Kasumi-1 (cell line): ENCODE measurements around the gene ACTN1.
"Not testable (repeated sequence)": the region's sequence is repeated elsewhere in the genome, so short reads cannot be mapped to it uniquely, and the experiment has no call there.

Experiments used
- DNase-seq, 2 experiments: peaks; one replicate each; lab custom pipeline; 2025; lab: John Stamatoyannopoulos, UW

The ACTN1 gene

DNA sequence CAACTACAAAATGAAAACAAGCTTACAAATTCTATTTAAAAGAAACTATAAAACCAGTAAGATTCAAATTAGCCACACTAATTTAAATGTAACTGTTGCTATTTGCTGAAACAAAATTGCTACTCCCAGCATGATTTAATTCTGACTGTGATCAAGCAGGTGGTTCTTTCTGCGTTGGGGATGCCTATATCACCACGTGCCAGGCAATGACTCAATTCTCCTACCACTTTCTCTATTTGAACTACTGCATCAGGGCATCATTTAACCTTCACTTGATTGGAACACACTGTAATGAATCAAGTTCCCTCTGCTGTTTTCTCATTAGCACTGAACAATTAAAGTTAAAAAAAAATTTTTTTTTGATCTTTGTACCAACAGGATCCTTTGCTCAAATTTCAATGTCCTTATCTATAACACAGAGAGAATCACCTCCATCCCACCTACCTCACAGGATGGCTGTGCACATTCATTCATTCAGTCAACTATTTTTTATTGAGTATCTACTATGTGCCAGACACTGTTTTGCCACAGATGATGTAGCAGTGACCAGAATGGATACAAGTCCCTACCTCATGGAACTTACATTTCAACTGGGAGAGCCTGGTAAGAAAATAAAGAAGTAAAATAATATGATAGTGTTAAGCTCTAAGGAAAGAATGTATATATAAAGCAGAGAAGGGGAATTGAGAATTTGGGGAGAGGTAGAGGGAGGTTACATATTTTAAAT, 8.0 kb upstream of the ACTN1 start:
- DNase-seq: no peak

GRCh38 chr14:68986225-68986624, 7.1 kb upstream of the ACTN1 start:
- no peak for DNase-seq

GRCh38 chr14:68984686-68985085, 5.6 kb upstream of the ACTN1 start:
- DNase-seq: no peak

GRCh38 chr14:68983191-68983590, 4.1 kb upstream of the ACTN1 start:
- no peak for DNase-seq

DNA sequence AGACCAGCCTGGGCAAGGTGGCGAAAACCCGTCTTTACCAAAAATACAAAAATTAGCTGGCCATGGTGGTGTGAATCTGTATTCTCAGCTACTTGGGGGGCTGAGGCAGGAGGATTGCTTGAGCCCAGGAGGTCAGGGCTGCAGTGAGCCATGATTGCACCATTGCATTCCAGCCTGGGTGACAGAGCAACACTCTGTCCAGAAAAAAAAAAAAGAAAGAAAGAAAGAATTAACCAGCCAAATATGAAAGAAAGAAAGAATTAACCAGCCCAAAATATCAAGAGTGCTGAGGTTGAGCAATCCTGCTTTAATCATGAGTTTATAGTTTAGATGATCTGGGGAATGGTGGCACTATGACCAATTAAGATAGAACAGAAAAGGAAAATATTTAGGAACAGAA, 3.5 kb upstream of the ACTN1 start:
- no peak for DNase-seq

DNA sequence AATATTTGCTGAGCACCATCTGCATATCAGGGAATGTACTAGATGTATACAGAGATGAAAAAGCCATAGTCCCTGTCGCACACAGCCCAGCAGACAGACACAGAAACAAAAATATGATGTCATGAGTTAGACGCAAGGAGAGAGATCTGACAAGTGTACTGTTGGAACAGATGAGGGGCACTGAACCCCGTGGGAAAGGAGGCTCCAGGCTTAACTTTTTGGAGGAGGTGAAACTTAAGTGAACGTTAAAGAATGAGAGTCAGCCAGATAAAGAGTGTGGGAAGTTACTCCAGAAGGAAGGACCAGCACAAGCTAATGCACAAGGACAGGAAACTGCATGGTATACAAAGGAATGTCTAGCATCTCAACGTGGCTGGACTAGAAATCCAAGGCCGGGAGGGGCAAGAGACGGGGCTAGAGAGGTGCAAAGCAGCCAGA, 2.5 kb upstream of the ACTN1 start:
- DNase-seq: no peak

GRCh38 chr14:68981139-68981538, 2.0 kb upstream of the ACTN1 start:
- DNase-seq: no peak

- peak in 1 of 2 experiments; percentile 8 for DNase-seq
These were observed 785 bp upstream of the ACTN1 start for GRCh38 chr14:68979722-68980451.

DNA sequence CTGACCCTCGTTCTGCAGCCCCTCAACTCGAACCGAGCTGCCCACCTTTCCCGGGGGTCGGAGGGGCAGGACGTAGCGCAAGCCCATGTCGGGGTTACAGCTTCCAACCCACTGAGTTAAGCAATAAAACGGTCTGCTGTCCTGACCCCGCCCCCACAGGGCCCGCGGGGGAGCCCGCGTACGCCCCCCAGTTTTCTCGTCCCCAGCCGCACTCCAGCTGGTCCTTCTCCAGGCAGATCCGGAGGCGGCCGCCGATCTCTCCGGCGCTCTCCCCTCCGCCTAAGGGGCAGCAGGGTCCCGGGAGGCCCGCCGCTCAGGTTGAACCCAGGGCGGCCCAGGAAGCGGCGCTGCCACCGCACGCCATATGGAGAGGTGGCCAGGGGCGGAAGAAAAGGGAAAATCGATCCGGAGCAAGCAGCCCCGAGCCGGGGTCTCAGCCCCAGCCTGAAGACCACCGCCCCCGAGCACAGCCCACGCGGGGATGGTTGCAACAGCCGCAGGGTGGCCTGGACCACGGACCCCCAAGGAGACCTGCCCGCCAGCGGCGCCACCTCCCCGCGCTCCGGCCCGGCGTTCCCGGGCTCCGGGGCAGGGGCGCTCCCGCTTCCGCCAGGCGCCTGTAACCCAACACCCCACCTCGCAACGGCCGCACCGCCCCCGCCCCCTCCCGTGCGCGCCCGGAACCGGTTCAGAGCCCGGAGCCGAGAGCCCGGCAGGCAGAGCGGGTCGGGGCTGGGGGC, 760 bp downstream of the ACTN1 start:
- peak; percentile 45 to 46 for DNase-seq

DNA sequence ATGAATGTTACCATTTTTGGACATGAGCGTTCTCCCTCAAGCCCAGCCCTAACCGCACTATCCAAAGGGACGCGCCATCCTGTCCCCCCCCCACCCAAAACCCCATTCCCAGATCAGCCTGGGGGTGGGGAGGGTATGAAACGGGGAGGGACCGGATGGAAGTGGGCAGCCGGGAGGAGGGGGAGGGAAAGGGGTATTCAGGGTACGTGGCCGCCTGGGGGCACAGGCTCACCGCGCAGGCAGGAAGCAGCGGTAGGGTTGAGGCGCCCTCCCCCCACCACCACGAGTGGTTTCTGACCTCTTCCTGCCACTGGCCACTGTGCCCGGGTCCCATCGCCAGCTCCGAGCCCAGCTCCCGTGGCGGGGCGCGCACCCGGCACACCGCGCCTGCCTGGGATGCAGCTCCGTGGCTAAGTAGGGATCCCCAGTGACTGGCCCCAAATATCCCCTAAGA, 1.4 kb downstream of the ACTN1 start:
- peak; percentile 39 to 44 for DNase-seq

DNA sequence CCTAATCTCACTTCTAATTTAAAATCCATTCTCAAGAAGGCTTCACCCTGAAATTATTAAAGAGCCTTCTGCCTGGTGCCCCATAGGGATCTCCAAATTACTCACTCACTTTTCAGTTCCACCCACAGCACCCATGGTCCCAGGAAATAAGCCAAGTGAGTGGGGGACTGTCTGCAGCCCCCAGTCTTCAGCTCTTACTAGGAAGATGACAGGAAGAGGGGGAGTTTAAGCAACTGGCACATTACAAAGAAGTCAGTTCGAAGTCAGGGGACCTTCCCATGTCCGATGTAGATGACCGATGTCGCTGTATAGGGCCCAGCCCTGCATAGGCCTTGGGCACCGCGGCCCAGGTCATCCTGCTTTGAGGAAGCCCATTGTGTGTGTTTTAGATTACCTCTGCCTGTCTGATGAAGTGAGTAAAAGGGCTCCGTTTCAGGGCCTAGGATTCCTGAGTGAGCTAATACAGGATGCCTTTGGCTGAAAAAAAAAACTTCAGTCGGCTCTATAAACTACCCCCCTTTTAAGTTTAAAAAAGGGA, 1.9 kb downstream of the ACTN1 start:
- peak; percentile 39 to 44 for DNase-seq

DNA sequence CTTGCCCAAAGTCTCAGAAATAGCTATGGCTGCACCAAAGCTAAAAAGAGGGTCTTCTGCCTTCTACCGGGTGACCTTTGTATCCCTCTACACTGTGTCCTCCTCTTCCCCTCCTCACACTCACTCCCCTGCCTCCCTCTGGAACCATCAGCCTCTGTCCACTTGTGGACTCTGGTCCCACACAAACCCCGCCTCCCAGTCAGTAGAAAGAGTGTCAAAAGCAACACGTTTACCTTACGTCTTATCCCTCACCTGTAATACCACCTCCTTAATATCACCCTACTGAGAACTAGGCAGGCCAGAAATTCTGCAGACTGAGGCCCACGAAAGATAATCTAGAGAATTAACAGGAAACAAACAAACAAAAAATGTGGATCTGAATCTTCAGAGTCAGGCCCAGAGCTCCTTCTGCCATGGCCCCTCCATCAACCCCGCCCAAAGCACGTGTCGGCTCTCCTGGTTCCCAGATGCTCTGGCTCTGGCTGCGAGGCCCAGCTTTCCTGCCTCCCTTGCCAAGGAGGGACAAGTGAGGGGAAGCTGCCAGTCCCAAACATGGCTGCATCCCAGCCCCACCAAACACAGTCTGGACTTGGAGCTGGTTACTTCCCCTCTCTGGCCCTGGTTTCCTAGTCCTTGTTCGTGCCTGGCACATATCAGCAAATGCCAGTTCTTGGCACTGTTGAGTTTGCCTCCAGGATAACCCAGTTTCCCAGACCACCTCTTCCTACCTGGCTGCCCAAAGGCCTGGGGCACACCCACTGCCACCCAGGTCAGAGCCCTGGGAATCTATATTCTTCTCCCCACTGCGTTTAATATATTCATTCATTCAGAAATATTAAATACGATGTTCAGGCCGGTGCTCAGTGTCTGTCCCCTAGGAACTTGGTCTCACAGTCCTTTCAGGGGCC, 2.7 kb downstream of the ACTN1 start:
- DNase-seq: no peak

DNA sequence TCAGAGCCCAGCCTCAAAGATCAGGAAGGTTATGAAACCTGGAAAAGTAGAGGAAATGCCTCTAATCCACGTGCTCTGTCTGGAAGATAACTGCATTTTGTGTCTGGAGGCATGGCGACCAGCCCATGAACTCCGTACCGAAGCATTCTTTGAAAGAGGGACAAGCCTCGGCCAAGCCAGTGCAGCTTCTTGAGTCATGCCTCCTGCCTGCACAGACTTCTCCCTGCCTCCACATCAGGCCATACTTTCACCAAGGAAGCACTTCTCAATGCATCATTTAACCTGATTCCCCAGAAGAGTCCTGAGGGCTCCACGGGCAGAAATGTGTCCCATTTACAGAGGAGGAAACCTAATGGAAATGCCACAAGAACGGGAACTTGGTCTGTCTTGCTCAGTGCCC, 3.4 kb downstream of the ACTN1 start:
- DNase-seq: no peak

DNA sequence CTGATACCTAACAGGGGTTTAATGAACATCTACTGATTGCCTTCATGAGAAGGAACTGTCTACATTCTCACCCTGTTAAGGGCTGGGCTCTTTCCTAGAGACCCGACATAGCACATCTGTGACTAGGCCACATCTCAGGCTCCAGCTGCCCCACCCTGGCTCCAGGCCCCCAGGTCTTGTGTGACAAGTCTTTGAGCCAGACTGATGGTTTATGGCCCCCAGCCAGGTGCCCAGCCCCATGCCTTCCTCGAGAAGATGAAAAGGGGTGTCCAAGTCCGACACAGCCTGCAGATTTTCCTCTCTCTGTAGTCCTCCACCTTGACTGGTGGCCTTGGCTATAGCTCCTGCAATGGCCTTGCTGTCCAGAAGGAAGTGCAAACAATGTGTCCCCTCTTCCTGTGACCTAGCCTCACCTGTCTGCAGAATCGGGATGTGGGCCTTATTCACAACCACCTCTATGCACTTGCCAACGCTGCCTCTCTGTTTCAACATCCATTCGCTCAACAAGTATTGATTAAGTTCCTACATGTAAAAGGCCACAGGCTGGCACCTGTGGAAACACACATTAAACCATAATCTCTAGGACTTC, 4.2 kb downstream of the ACTN1 start:
- DNase-seq: no peak

GRCh38 chr14:68973639-68974038, 5.5 kb downstream of the ACTN1 start:
- no peak for DNase-seq

DNA sequence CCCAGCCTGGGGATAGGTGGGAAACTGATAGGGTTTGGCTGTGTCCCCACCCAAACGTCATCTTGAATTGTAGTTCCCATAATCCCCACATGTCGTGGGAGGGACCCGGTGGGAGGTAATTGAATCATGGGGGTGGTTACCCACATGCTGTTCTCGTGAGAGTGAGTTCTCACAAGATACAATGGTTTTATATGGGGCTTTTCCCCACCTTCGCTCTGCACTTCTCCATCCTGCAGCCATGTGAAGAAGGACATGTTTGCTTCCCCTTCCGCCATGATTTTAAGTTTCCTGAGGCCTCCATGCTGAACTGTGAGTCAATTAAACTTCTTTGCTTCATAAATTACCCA, 5.9 kb downstream of the ACTN1 start:
- DNase-seq: not testable (repeated sequence)

- DNase-seq: no peak
These were observed 6.4 kb downstream of the ACTN1 start for GRCh38 chr14:68972507-68973218.

GRCh38 chr14:68971411-68972035, 7.6 kb downstream of the ACTN1 start:
- no peak for DNase-seq

DNA sequence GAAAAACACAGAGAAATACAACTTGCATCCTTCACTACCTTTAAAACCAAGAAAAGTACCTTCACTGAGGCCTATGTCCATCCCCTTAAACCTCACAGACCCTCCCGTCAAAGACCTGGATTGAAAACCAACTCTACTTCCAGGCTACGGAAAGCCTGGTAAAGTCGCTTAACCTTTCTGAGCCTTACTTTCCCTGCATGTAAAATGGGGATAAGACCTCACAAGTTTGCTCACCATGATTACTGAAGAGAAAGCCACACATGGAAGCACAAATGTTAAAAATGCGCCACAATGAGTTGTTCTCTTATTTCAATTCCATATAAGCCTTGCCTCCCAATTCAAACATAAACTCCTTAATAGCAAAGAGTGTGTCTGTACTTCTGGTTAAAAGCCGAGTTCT, 8.4 kb downstream of the ACTN1 start:
- DNase-seq: no peak

DNA sequence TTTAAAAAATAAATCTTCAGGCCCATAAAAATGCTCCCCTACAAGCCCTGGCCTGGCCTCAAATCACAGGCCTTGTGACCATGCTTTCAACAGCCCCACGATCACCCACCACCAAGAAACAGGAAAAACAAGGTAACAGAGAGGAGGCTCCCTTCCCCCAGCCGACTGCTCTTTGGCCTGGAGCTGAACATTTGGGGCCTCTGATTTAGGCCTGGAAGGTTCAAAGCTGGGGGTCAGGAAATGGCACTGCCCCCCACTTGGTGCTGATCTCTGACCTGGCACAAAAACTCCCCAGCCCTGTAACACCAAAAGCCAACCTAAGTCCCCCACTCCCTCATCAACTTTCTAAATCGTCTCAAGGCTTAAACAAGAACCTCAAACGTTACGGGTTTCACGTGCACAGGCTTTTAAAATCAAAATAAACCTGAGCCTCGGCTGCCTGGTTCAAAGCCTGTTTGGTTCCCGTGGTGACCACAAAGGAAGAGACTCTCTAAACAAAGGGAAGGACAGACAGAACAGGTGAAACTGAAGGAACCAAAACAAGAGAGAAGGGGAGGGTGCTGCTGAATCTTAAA, 9.0 kb downstream of the ACTN1 start:
- DNase-seq: no peak
